Neural crest cell (in vitro differentiated cells): Measurements from ENCODE around the gene DHRS7B. TPM values are rescaled to one million over a fixed set of nuclear protein-coding genes. Genes with fewer than 3 reads are reported as not detected.
A peak's percentile ranks its signal among the peaks of the same experiment; 100 is the strongest.

Experiments
- DNase-seq: peaks from one replicate; pipeline ENCODE4 v3.0.0; 2021; ENCODE audit warnings: low read depth, mixed read lengths, low spot score
- H3K27ac Mint-ChIP-seq: one replicate; pipeline ENCODE4 v1.8.0; 2021; ENCODE audit warnings: mild to moderate bottlenecking, mixed read lengths; ENCODE audit not compliant: unreplicated experiment
- H3K27me3 Mint-ChIP-seq: 2 replicates; pipeline ENCODE4 v1.8.0; 2021; ENCODE audit warnings: low read depth, mild to moderate bottlenecking, mixed read lengths
- H3K36me3 Mint-ChIP-seq: 2 replicates; pipeline ENCODE4 v1.8.0; 2021; ENCODE audit warnings: low read depth, mild to moderate bottlenecking, mixed read lengths
- H3K4me1 Mint-ChIP-seq: 2 replicates; pipeline ENCODE4 v1.8.0; 2021; ENCODE audit warnings: mixed read lengths
- H3K4me3 Mint-ChIP-seq: one replicate; pipeline ENCODE4 v1.8.0; 2021; ENCODE audit warnings: mild to moderate bottlenecking, mixed read lengths
- H3K9me3 Mint-ChIP-seq: 2 replicates; pipeline ENCODE4 v1.8.0; 2021; ENCODE audit warnings: mixed read lengths
- total RNA-seq: library from RNA; stranded (reverse); gene quantifications from 2 replicates; pipeline ENCODE4 v1.2.1, GENCODE V29; 2021
- TF ChIP-seq, protein P1 (sequence below): fragments of 200-600 bp; sonication (generic); conservative IDR thresholded peaks from 2 replicates; pipeline ENCODE4 v1.5.0; 2021; ENCODE audit warnings: antibody characterized with exemption, mild to moderate bottlenecking

The DHRS7B gene
- total RNA-seq, 1 donor from 2014 or later: 14.8 TPM

DNA sequence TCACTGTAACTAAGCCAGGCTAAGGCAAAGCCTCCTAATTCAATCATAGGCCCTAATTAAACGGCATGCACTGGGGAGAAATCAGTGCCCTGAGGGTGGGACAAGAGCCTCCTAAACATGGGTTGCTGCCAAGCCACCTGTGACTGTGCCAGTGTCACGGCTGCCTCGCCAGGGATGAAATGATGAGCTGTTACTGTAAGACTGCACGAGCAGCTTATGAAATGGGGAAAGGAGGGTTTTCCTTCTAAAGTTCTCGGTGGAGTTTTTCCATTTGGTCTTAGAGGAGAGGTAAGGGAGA is 74.5 kb downstream of the DHRS7B start:
- TF ChIP-seq, protein P1, sequence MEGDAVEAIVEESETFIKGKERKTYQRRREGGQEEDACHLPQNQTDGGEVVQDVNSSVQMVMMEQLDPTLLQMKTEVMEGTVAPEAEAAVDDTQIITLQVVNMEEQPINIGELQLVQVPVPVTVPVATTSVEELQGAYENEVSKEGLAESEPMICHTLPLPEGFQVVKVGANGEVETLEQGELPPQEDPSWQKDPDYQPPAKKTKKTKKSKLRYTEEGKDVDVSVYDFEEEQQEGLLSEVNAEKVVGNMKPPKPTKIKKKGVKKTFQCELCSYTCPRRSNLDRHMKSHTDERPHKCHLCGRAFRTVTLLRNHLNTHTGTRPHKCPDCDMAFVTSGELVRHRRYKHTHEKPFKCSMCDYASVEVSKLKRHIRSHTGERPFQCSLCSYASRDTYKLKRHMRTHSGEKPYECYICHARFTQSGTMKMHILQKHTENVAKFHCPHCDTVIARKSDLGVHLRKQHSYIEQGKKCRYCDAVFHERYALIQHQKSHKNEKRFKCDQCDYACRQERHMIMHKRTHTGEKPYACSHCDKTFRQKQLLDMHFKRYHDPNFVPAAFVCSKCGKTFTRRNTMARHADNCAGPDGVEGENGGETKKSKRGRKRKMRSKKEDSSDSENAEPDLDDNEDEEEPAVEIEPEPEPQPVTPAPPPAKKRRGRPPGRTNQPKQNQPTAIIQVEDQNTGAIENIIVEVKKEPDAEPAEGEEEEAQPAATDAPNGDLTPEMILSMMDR: no peak
- Mint-ChIP-seq H3K36me3 (peaks cover 14% of the 10 kb centered on the region), H3K9me3 (no peaks in the 10 kb centered on the region), H3K27ac (no peak overlapping the region), H3K27me3 (no peaks in the 10 kb centered on the region), H3K4me1 (peaks cover 56% of the 10 kb centered on the region), H3K4me3 (no peak overlapping the region)
- DNase-seq: no peak

DNA sequence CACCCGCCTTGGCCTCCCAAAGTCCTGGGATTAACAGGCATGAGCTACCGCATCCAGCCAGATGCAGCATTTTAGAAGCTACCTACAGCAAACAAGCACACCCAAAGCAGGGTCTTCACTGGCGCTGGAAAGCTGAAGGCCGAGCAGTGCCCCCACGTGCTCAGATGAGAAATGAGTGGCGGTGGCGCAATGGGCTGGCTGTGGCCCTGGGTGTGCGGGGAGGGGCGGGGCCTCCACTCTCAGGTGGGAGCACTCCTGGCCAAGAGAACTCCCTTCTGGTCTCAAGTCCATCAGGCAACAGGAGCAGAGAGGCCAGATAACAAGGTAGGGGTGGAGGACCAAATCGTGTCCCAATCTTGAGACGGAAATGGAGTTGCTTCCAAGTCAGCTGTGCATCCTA is 75.1 kb downstream of the DHRS7B start:
- no peak overlapping the region for H3K4me3 Mint-ChIP-seq
- H3K9me3 Mint-ChIP-seq: no peaks in the 10 kb centered on the region
- H3K4me1 Mint-ChIP-seq: peaks cover 54% of the 10 kb centered on the region
- DNase-seq: no peak
- H3K27me3 Mint-ChIP-seq: no peaks in the 10 kb centered on the region
- no peak overlapping the region for H3K27ac Mint-ChIP-seq
- TF ChIP-seq, protein P1: no peak
- peaks cover 10% of the 10 kb centered on the region for H3K36me3 Mint-ChIP-seq

DNA sequence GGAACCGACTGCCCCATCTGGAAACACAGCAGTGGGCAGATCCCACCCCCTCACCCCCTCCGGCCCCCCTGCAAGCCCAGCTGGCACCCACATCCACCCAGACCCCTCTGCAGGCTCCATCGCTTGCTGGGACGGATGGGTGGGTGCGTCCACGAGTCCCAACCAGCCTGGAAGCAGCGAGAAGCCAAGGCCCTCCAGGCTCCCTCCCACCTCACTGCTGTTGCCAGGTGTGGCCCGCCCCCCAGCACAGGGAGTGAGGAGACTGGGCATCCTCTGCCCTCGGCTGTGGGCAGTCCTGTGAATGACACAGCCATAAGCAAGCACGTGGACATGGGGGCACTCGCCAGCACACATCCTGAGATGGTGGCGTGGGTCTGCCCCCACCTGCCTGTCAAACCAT is 75.7 kb downstream of the DHRS7B start:
- Mint-ChIP-seq H3K36me3 (peaks cover 7% of the 10 kb centered on the region), H3K4me3 (no peak overlapping the region), H3K27ac (no peak overlapping the region), H3K4me1 (peaks cover 49% of the 10 kb centered on the region), H3K9me3 (no peaks in the 10 kb centered on the region), H3K27me3 (no peaks in the 10 kb centered on the region)
- no peak for DNase-seq
- TF ChIP-seq, protein P1: no peak

DNA sequence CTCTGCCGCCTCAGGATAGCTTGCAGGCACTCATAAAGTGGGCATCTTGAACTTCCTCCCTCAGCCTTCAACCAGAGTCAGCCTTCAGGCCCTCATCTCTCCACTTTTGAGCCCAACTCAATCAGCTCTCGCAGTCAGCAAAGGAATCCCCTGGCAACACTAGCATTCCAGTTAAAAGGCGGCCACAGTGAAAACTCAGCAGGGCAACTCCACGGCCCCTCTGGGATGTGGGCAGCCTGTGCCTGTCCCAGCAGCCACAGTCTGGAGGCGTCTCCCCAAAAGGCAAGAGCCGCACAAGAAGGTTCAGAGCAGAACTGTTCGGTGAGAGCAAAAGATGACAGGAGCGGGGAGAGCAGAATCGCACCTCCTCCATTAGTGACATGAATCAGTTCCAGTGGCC is 78.2 kb downstream of the DHRS7B start:
- H3K4me3 Mint-ChIP-seq: peak overlapping the region; percentile 52
- peaks cover 2% of the 10 kb centered on the region for H3K36me3 Mint-ChIP-seq
- peaks cover 36% of the 10 kb centered on the region for H3K4me1 Mint-ChIP-seq
- DNase-seq: peak; percentile 3
- H3K27ac Mint-ChIP-seq: no peak overlapping the region
- H3K9me3 Mint-ChIP-seq: no peaks in the 10 kb centered on the region
- H3K27me3 Mint-ChIP-seq: no peaks in the 10 kb centered on the region
- TF ChIP-seq, protein P1: no peak

DNA sequence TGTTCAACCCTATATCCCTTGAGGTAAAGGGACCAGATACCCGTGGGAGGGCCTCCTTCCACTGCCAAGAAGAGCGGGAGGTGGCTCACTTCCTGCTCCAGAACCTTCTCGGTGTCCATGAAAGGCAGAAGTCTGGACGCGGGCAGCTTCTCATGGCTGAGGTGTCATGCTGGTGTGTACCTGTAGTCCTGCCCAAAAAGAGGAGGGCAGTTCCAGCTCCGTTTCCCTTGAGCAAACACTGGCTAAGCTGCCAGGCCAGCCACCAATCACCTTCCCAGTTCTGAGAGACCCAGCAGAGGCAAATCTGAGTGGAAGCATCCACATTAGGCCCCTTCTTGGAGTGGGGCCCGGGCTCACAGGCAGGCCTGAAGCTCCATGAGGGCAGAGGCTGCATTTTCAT is 81.6 kb downstream of the DHRS7B start:
- H3K36me3 Mint-ChIP-seq: no peaks in the 10 kb centered on the region
- H3K9me3 Mint-ChIP-seq: no peaks in the 10 kb centered on the region
- H3K27ac Mint-ChIP-seq: no peak overlapping the region

More for the DNA sequence above, 81.6 kb downstream of the DHRS7B start:
- H3K4me1 Mint-ChIP-seq: peaks cover 48% of the 10 kb centered on the region
- peak overlapping the region; percentile 66 for H3K4me3 Mint-ChIP-seq
- TF ChIP-seq, protein P1: no peak
- no peaks in the 10 kb centered on the region for H3K27me3 Mint-ChIP-seq
- DNase-seq: no peak
